Measurements from ENCODE around the gene PCNP.

DNA sequence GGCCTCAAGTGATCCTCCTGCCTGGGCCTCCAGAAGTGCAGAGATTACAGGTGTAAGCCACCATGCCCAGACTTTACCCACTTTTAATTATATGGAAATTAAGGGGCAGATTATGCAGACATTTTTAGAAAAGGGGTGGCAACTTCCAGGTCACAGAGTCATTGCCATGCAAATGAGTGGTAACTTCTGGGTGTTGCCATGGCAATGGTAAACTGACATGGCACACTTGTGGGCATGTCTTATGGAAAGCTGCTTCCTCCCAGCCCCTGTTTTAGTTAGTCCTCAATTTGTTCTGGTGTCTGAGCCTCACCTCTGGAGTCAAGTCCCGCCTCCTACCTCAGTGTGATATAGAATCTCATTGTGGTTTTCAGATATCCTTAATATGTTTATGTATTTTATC, 49.7 kb downstream of the PCNP start:
- TF ChIP-seq CTCF (optimal IDR thresholded peaks at IDR 0.05 in 1 of 3, IDR thresholded peaks at IDR 0.05 in 1 of 3, conservative IDR thresholded peaks at IDR 0.05 in 1 of 3; ENCODE audit: extremely low read depth in 1 of 3, insufficient read depth in 2 of 3, low read length in 3 of 3), result no peak
- TF ChIP-seq EZH2 (IDR thresholded peaks at IDR 0.05; ENCODE audit: low read length), result no peak

All from keratinocyte (primary cell).